ENCODE measurements around the gene ENDOU. TPM values are rescaled to one million over a fixed set of nuclear protein-coding genes. Genes with fewer than 3 reads are reported as not detected.
A peak's percentile ranks its signal among the peaks of the same experiment; 100 is the strongest.

Gene ENDOU
- total and polyA plus RNA-seq, 5 donors from 2014 or later = 0.45 TPM; not detected in 4

DNA sequence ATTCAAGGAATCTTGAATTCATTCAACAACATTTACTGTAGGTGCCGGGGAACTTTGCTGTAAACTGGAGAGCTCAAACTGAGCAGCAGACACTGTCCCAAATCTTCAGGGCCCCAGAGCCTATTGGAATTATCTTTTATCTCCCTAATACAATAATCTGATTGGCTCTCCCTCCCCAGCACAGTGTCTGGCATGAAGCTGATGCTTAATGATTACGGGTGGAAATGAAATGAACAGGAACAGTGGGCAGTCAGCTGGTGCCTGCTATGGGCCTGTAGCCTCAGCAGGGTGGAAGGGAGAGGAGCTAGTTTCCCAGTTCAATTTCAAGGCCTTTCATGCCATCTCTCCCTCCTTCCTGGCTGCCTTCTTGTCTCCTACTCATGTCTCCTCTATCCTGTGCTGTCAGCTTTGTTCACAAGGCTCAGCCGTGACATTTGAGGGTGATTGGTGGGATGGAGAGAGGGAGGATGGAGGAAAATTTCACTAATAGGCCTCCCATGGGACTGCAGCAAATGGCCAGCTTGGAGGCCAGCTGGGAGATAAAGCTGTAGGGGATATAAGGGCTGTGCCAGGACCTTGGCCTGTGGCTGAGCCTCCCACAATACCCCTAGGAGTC lies 37.7 kb upstream of the ENDOU start:
- Mint-ChIP-seq H3K4me1 (peaks cover 0 to 11% (median 7%) of the 10 kb centered on the region in 4 donors), H3K4me3 (peak overlapping the region in 1 of 4 donors; percentile 29), H3K9me3 (no peaks in the 10 kb centered on the region), H3K36me3 (no peaks in the 10 kb centered on the region), H3K27ac (no peak overlapping the region), H3K27me3 (peaks cover 11% of the 10 kb centered on the region)
- H3K4me3 ChIP-seq (ENCODE audit: low read depth, low read length) = no peak overlapping the region
- no peaks in the 10 kb centered on the region for H3K27me3 ChIP-seq (ENCODE audit: control insufficient read depth, insufficient read depth, low read length)
- no peak for DNase-seq
- no peak overlapping the region for H3K27ac ChIP-seq (ENCODE audit: insufficient read depth, low read length, poor library complexity, severe bottlenecking)
- ATAC-seq (ENCODE audit: low read depth in 2 of 2) = no peak
- no peaks in the 10 kb centered on the region for H3K36me3 ChIP-seq (ENCODE audit: control insufficient read depth, insufficient read depth, low read length)
- H3K9me3 ChIP-seq (ENCODE audit: control insufficient read depth in 2 of 2, low read length in 2 of 2) = no peaks in the 10 kb centered on the region
- H3K4me1 ChIP-seq (ENCODE audit: control insufficient read depth, insufficient read depth, low read length, poor library complexity, severe bottlenecking) = peaks cover 16% of the 10 kb centered on the region

DNA sequence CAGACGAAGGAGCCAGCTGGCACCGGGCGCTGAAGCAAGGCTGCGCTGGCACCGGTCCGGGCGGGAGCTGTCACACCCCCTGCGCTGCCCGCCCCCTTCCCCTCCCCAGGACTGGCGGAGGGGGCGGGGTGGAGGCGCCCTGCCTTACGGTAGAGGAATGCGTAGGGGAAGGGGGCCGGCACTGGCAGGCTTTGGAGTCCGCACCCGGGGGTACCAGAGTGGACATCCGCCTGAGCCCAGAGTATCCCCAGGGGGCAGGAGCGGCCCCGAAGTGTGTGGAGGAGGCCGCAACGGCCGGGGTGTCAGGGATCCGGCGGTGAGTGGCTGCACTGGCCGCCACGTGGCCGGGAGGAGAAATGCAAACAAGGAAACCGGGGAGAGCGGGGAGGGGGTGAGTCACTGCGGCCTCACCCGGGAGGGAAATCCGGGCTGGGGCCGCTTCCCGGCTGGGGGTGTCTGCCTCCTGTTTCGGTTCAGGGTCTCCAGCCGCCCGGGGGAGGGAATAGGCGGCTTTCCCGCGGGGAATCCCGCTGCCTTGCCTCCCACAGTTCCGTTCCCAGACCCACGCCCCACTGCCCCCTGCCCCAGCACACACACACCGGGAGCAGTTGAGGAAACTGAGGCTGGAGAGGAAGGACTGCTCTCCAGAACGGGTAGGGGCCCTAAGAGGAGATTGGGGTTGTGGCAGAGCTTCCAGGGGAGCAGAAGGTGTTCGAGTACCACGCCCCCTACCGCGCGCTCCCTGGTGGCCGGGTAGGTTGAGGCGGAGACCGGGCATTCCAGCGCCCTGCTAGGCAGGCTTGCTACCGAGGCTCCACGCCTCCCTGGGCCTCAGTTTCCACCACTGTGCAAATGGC lies 33.8 kb upstream of the ENDOU start, which contains the start of gene RAPGEF3:
Gene RAPGEF3 (minus strand): TSS at position 47 of the 857 bp plus-strand sequence. CDS start 324 bp downstream, outside the sequence.
- Mint-ChIP-seq H3K27me3 (peaks cover 4% of the 10 kb centered on the region), H3K4me3 (peak within 1 kb of the TSS; percentile 37 to 86 (median 82)), H3K36me3 (no peaks in the 10 kb centered on the region), H3K27ac (peak within 1 kb of the TSS in 1 of 3 donors; percentile 25), H3K9me3 (peaks cover 0 to 2% (median 0%) of the 10 kb centered on the region in 7 donors), H3K4me1 (peaks cover 6 to 40% (median 16%) of the 10 kb centered on the region in 4 donors)
- H3K4me3 ChIP-seq (ENCODE audit: low read depth, low read length) = no peak within 1 kb of the TSS
- H3K9me3 ChIP-seq (ENCODE audit: control insufficient read depth in 2 of 2, low read length in 2 of 2) = no peaks in the 10 kb centered on the region
- H3K27ac ChIP-seq (ENCODE audit: insufficient read depth, low read length, poor library complexity, severe bottlenecking) = peak within 1 kb of the TSS; percentile 47
- ATAC-seq (ENCODE audit: low read depth in 2 of 2) (peak; percentile 62 to 70), DNase-seq (peak; percentile 48 to 66 (median 62))
- no peaks in the 10 kb centered on the region for H3K36me3 ChIP-seq (ENCODE audit: control insufficient read depth, insufficient read depth, low read length)
- no peaks in the 10 kb centered on the region for H3K27me3 ChIP-seq (ENCODE audit: control insufficient read depth, insufficient read depth, low read length)
- H3K4me1 ChIP-seq (ENCODE audit: control insufficient read depth, insufficient read depth, low read length, poor library complexity, severe bottlenecking) = peaks cover 26% of the 10 kb centered on the region

DNA sequence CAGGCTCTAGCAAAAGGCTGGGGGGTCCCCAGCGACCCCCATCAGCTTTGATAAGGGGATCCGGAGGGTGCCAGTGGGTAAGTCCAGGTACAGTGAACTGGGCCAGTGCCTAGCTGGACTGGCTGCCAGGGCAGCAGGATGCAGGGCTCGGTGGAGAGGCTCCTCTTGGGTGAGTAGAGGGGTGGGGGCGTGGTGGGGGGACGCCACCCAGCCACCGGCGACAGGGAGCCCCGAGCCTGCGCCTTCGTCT lies 33.2 kb upstream of the ENDOU start:
- Histone ChIP-seq H3K9me3 (ENCODE audit: control insufficient read depth in 2 of 2, low read length in 2 of 2) (no peaks in the 10 kb centered on the region), H3K36me3 (ENCODE audit: control insufficient read depth, insufficient read depth, low read length) (no peaks in the 10 kb centered on the region), H3K4me3 (ENCODE audit: low read depth, low read length) (no peak overlapping the region), H3K27me3 (ENCODE audit: control insufficient read depth, insufficient read depth, low read length) (no peaks in the 10 kb centered on the region), H3K27ac (ENCODE audit: insufficient read depth, low read length, poor library complexity, severe bottlenecking) (no peak overlapping the region), H3K4me1 (ENCODE audit: control insufficient read depth, insufficient read depth, low read length, poor library complexity, severe bottlenecking) (peaks cover 26% of the 10 kb centered on the region)
- Mint-ChIP-seq H3K27ac (no peak overlapping the region), H3K4me3 (peak overlapping the region; percentile 37 to 58 (median 56)), H3K27me3 (peaks cover 4% of the 10 kb centered on the region), H3K36me3 (no peaks in the 10 kb centered on the region), H3K9me3 (peaks cover 0 to 2% (median 0%) of the 10 kb centered on the region in 7 donors), H3K4me1 (peaks cover 6 to 40% (median 16%) of the 10 kb centered on the region in 4 donors)
- DNase-seq = no peak
- no peak for ATAC-seq (ENCODE audit: low read depth in 2 of 2)

DNA sequence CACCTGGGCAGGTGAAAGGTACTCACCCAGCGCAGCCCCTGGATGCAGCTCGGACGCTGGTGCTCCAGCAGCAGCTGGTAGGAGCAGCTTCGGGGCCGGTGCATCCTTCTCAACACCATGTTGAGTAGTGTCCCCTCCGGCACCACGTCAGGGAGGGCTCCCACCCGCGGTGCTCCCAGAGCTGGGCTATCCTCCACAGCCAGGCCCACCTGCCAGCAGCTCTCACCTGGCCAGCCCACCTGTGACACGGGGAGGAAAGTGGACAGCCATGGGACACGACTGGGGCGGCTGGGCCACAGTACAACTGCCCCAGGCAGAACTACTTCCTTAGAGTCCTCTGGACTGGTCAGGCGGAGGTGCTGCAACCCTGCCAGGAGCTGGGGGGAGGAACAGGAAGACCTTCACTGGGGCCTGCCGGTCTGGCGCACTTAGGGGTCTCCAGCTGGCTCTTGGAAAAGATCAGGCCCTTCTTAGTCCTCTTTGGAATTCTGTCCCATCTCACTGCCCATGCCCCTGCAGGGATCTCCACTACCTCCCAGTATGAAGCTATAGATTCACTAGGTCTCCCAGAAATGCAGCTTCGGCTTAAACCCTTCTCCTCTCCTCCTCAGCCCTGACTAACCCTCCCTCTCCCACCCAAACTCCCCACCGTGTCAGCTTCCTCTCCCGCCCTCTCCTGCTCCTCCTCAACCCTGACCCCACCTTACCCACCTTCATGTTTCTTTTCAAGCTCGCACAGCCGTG lies 32.7 kb upstream of the ENDOU start:
- H3K27me3 Mint-ChIP-seq = peaks cover 4% of the 10 kb centered on the region
- H3K36me3 Mint-ChIP-seq = no peaks in the 10 kb centered on the region
- peak overlapping the region; percentile 37 to 58 (median 56) for H3K4me3 Mint-ChIP-seq
- Histone ChIP-seq H3K27me3 (ENCODE audit: control insufficient read depth, insufficient read depth, low read length) (no peaks in the 10 kb centered on the region), H3K36me3 (ENCODE audit: control insufficient read depth, insufficient read depth, low read length) (no peaks in the 10 kb centered on the region), H3K4me3 (ENCODE audit: low read depth, low read length) (no peak overlapping the region), H3K9me3 (ENCODE audit: control insufficient read depth in 2 of 2, low read length in 2 of 2) (no peaks in the 10 kb centered on the region), H3K27ac (ENCODE audit: insufficient read depth, low read length, poor library complexity, severe bottlenecking) (no peak overlapping the region), H3K4me1 (ENCODE audit: control insufficient read depth, insufficient read depth, low read length, poor library complexity, severe bottlenecking) (peaks cover 26% of the 10 kb centered on the region)
- ATAC-seq (ENCODE audit: low read depth in 2 of 2) = no peak
- peaks cover 0 to 2% (median 0%) of the 10 kb centered on the region in 7 donors for H3K9me3 Mint-ChIP-seq
- peak overlapping the region in 1 of 3 donors; percentile 5 for H3K27ac Mint-ChIP-seq
- H3K4me1 Mint-ChIP-seq = peaks cover 6 to 40% (median 16%) of the 10 kb centered on the region in 4 donors
- DNase-seq = no peak

DNA sequence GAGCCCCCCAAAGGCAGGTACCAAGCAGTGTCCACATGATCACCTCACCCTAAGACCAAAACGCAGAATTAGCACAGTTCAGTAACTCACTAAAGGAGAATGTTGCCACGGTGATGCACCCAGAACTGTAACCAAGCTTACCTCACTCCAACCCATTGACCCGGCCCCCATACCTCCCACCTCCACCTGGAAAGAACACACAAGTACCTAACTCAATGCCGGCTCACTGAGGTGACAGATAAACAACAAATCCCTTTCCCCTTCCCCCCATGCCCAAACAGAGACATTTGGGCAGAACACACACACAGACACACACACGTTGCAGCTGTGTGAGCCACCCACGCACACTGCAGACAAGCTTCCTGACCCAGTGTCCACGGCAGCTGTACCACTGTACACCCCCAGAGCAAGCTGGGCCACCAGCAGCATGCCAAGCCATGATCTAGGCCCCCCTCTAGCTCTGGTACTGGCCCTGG lies 32.1 kb upstream of the ENDOU start:
- Mint-ChIP-seq H3K36me3 (no peaks in the 10 kb centered on the region), H3K27ac (peak overlapping the region in 1 of 3 donors; percentile 5), H3K4me1 (peaks cover 6 to 40% (median 16%) of the 10 kb centered on the region in 4 donors), H3K9me3 (peaks cover 0 to 2% (median 0%) of the 10 kb centered on the region in 7 donors), H3K4me3 (peak overlapping the region in 3 of 4 donors; percentile 1 to 24 (median 13)), H3K27me3 (peaks cover 4% of the 10 kb centered on the region)
- no peaks in the 10 kb centered on the region for H3K36me3 ChIP-seq (ENCODE audit: control insufficient read depth, insufficient read depth, low read length)
- peaks cover 26% of the 10 kb centered on the region for H3K4me1 ChIP-seq (ENCODE audit: control insufficient read depth, insufficient read depth, low read length, poor library complexity, severe bottlenecking)
- DNase-seq (no peak), ATAC-seq (ENCODE audit: low read depth in 2 of 2) (no peak)
- H3K27ac ChIP-seq (ENCODE audit: insufficient read depth, low read length, poor library complexity, severe bottlenecking) = no peak overlapping the region
- no peaks in the 10 kb centered on the region for H3K9me3 ChIP-seq (ENCODE audit: control insufficient read depth in 2 of 2, low read length in 2 of 2)
- H3K4me3 ChIP-seq (ENCODE audit: low read depth, low read length) = no peak overlapping the region
- no peaks in the 10 kb centered on the region for H3K27me3 ChIP-seq (ENCODE audit: control insufficient read depth, insufficient read depth, low read length)

DNA sequence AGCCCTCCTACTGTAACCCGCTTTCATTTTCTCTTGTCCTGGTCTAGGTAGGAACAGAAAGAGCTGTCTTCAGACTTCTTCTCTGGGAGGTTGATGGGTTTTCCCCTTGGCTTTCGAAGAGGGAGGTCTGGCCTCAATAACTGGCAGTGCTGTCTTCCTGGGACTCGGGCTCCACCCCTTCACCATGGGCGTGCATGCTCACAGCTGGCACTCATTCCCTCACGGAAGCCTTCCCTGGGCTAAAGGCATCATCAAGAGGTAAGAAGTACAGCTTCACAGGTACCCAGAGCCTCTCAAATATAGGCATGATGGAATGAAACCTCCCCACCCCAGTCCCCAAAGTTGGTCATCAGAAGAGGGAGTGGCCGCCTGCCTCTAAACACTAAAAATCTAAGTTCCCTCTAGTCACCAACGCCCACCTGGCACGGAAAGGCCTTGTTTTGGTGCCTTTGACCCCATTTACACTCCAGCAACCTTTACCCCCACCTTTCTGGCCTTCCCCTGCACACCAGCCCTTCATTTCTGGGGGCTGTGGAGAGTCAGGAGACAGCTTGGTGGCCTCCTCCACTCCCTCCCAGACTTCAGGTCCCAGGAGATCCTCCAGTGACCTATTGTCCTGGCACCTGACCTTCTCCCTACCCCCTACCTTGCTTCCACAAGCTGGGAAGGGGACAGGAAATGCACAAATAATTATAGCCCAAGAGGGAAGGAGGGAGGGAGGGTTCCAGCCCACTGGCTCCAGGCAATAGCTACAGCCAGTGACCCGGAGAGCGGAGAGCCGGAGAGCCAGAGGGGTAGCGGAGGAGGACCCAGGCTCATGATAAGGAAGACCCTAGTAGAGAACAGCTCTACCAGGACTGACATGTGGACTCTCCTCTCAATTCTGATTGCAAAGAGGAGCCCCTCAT lies 30.6 kb upstream of the ENDOU start:
- Mint-ChIP-seq H3K36me3 (no peaks in the 10 kb centered on the region), H3K9me3 (peaks cover 0 to 2% (median 0%) of the 10 kb centered on the region in 7 donors), H3K4me3 (peak overlapping the region in 2 of 4 donors; percentile 4 to 39), H3K27ac (peak overlapping the region; percentile 8 to 89 (median 31)), H3K27me3 (peaks cover 4% of the 10 kb centered on the region), H3K4me1 (peaks cover 6 to 38% (median 16%) of the 10 kb centered on the region in 4 donors)
- no peak for ATAC-seq (ENCODE audit: low read depth in 2 of 2)
- H3K4me3 ChIP-seq (ENCODE audit: low read depth, low read length) = peak overlapping the region; percentile 38
- H3K36me3 ChIP-seq (ENCODE audit: control insufficient read depth, insufficient read depth, low read length) = no peaks in the 10 kb centered on the region
- no peaks in the 10 kb centered on the region for H3K9me3 ChIP-seq (ENCODE audit: control insufficient read depth in 2 of 2, low read length in 2 of 2)
- H3K27me3 ChIP-seq (ENCODE audit: control insufficient read depth, insufficient read depth, low read length) = no peaks in the 10 kb centered on the region
- H3K27ac ChIP-seq (ENCODE audit: insufficient read depth, low read length, poor library complexity, severe bottlenecking) = no peak overlapping the region
- DNase-seq = peak in 1 of 3 donors; percentile 44
- H3K4me1 ChIP-seq (ENCODE audit: control insufficient read depth, insufficient read depth, low read length, poor library complexity, severe bottlenecking) = peaks cover 26% of the 10 kb centered on the region

Measured in CD4-positive, CD25-positive, alpha-beta regulatory T cell (primary cell).